ENCODE measurements around the gene CROCC2. TPM values are rescaled to one million over a fixed set of nuclear protein-coding genes. Genes with fewer than 3 reads are reported as not detected.

CROCC2 gene
- total and polyA plus RNA-seq, 2 donors from 2014 or later, result 0.13 TPM; not detected in 1

- H3K4me3 ChIP-seq (ENCODE audit: low read length in 3 of 3), result no peak overlapping the region
- no peak for FAIRE-seq
- no peak overlapping the region for H3K27ac ChIP-seq (ENCODE audit: low read depth in 2 of 2, low read length in 2 of 2)
- intact Hi-C loops (cut with DNase I), result no loop called here
- H3K27me3 ChIP-seq (ENCODE audit: control insufficient read depth, insufficient read depth, low read length), result no peaks in the 10 kb centered on the region
- DNase-seq, result peak in 2 of 5 donors; percentile 33 to 80
- H3K4me1 ChIP-seq (ENCODE audit: control insufficient read depth in 2 of 3, insufficient read depth in 2 of 3, low read depth in 1 of 3, low read length in 3 of 3), result peaks cover 0 to 9% (median 2%) of the 10 kb centered on the region in 3 donors
- no peak overlapping the region for H3K9ac ChIP-seq (ENCODE audit: low read length in 3 of 3)
- H3K36me3 ChIP-seq (ENCODE audit: control insufficient read depth in 2 of 3, insufficient read depth in 3 of 3, low read length in 3 of 3), result no peaks in the 10 kb centered on the region
- TF ChIP-seq, protein P1, sequence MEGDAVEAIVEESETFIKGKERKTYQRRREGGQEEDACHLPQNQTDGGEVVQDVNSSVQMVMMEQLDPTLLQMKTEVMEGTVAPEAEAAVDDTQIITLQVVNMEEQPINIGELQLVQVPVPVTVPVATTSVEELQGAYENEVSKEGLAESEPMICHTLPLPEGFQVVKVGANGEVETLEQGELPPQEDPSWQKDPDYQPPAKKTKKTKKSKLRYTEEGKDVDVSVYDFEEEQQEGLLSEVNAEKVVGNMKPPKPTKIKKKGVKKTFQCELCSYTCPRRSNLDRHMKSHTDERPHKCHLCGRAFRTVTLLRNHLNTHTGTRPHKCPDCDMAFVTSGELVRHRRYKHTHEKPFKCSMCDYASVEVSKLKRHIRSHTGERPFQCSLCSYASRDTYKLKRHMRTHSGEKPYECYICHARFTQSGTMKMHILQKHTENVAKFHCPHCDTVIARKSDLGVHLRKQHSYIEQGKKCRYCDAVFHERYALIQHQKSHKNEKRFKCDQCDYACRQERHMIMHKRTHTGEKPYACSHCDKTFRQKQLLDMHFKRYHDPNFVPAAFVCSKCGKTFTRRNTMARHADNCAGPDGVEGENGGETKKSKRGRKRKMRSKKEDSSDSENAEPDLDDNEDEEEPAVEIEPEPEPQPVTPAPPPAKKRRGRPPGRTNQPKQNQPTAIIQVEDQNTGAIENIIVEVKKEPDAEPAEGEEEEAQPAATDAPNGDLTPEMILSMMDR (IDR thresholded peaks at IDR 0.05; ENCODE audit: borderline replicate concordance, extremely low read depth, insufficient read depth), result no peak
- no peaks in the 10 kb centered on the region for H3K9me3 ChIP-seq (ENCODE audit: control insufficient read depth in 2 of 3, insufficient read depth in 1 of 3, low read length in 3 of 3)
These were observed 11.6 kb downstream of the CROCC2 start for GRCh38 chr2:240917684-240918257.

DNA sequence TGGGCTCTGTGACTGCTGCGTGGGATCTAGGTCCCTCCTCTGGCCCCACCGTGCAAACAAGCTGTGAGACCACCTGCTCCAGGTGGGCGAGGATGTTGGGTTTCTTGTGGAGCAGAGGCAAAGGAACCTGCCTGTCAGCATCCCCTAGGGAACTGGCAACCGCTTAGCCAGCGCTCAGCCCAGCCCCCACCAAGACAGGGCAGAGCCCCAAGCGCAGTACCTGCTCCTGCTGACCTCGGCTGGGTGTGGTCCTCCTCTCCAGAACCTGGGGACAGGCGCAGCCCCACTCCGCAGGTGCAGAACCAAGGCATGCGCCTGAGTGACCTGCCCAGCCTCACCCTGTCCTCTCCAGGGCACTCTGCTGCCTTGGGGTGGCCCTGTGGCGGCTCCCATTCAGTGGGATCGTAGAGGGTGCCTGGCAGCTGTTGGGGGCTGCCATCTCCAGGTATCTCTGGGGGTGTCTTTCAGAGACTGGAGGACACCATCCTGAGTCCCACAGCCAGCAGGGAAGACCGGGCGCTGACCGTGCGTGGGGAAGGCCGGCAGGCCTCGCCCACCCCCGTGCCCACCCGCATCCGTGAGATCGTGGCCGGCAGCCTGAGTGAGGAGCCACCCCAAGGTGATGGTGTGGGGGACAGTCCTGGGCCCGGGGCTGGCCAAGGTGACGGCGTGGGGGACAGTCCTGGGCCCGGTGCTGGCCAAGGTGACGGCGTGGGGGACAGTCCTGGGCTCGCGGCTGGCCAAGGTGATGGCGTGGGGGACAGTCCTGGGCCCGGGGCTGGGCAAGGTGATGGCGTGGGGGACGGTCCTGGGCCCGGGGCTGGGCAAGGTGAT, 12.3 kb downstream of the CROCC2 start:
- Histone ChIP-seq H3K27ac (ENCODE audit: low read depth in 2 of 2, low read length in 2 of 2) (no peak overlapping the region), H3K4me3 (ENCODE audit: low read length in 3 of 3) (no peak overlapping the region), H3K9ac (ENCODE audit: low read length in 3 of 3) (no peak overlapping the region), H3K27me3 (ENCODE audit: control insufficient read depth, insufficient read depth, low read length) (no peaks in the 10 kb centered on the region), H3K4me1 (ENCODE audit: control insufficient read depth in 2 of 3, insufficient read depth in 2 of 3, low read depth in 1 of 3, low read length in 3 of 3) (peaks cover 0 to 7% (median 0%) of the 10 kb centered on the region in 3 donors), H3K9me3 (ENCODE audit: control insufficient read depth in 2 of 3, insufficient read depth in 1 of 3, low read length in 3 of 3) (no peaks in the 10 kb centered on the region), H3K36me3 (ENCODE audit: control insufficient read depth in 2 of 3, insufficient read depth in 3 of 3, low read length in 3 of 3) (no peaks in the 10 kb centered on the region)
- FAIRE-seq, result no peak
- TF ChIP-seq, protein P1 (IDR thresholded peaks at IDR 0.05; ENCODE audit: borderline replicate concordance, extremely low read depth, insufficient read depth), result no peak
- DNase-seq, result peak in 2 of 5 donors; percentile 44 to 74
- intact Hi-C loops (cut with DNase I), result no loop called here

- no peaks in the 10 kb centered on the region for H3K9me3 ChIP-seq (ENCODE audit: control insufficient read depth in 2 of 3, insufficient read depth in 1 of 3, low read length in 3 of 3)
- H3K4me3 ChIP-seq (ENCODE audit: low read length in 3 of 3), result no peak overlapping the region
- peak in 3 of 5 donors; percentile 6 to 68 (median 35) for DNase-seq
- H3K4me1 ChIP-seq (ENCODE audit: control insufficient read depth in 2 of 3, insufficient read depth in 2 of 3, low read depth in 1 of 3, low read length in 3 of 3), result peaks cover 0 to 2% (median 0%) of the 10 kb centered on the region in 3 donors
- intact Hi-C loops (cut with DNase I), result no loop called here
- no peak for FAIRE-seq
- no peaks in the 10 kb centered on the region for H3K36me3 ChIP-seq (ENCODE audit: control insufficient read depth in 2 of 3, insufficient read depth in 3 of 3, low read length in 3 of 3)
- H3K27ac ChIP-seq (ENCODE audit: low read depth in 2 of 2, low read length in 2 of 2), result no peak overlapping the region
- TF ChIP-seq, protein P1 (IDR thresholded peaks at IDR 0.05; ENCODE audit: borderline replicate concordance, extremely low read depth, insufficient read depth), result no peak
- H3K9ac ChIP-seq (ENCODE audit: low read length in 3 of 3), result no peak overlapping the region
- H3K27me3 ChIP-seq (ENCODE audit: control insufficient read depth, insufficient read depth, low read length), result no peaks in the 10 kb centered on the region
These were observed 13.1 kb downstream of the CROCC2 start for GRCh38 chr2:240919161-240919781.
